Kidney epithelial cell (primary cell): ENCODE measurements around the gene GLS. TPM values are rescaled to one million over a fixed set of nuclear protein-coding genes. Genes with fewer than 3 reads are reported as not detected.

ENCODE experiments used
- DNase-seq: peaks from one replicate; pipeline ENCODE4 v3.0.0-alpha.2; 2010; ENCODE audit warnings: low read depth
- H3K27me3 ChIP-seq: 2 replicates; pipeline ENCODE4 v1.6.0; 2011; ENCODE audit warnings: low read length; ENCODE audit not compliant: control insufficient read depth, insufficient read depth
- H3K36me3 ChIP-seq: 2 replicates; pipeline ENCODE4 v1.5.1; 2011; ENCODE audit warnings: low read length; ENCODE audit not compliant: control insufficient read depth, insufficient read depth
- H3K4me3 ChIP-seq: 2 replicates; pipeline ENCODE4 v1.5.1; 2011; ENCODE audit warnings: low read depth, mild to moderate bottlenecking, control low read depth, low read length
- total RNA-seq: library from RNA; depleted of rRNA; stranded (reverse); fragments of >200 nt; gene quantifications from 2 replicates; pipeline ENCODE4 v1.2.3, GENCODE V29; 2015
- TF ChIP-seq, protein P1 (sequence below): IDR thresholded peaks from 2 replicates; pipeline ENCODE4 v1.5.1; 2011; ENCODE audit warnings: mild to moderate bottlenecking, moderate library complexity, low read length, control low read depth, inconsistent platforms; ENCODE audit not compliant: insufficient read depth, poor library complexity, severe bottlenecking

Gene GLS
- total RNA-seq, 1 donor from 2014 or later = 85.0 TPM

DNA sequence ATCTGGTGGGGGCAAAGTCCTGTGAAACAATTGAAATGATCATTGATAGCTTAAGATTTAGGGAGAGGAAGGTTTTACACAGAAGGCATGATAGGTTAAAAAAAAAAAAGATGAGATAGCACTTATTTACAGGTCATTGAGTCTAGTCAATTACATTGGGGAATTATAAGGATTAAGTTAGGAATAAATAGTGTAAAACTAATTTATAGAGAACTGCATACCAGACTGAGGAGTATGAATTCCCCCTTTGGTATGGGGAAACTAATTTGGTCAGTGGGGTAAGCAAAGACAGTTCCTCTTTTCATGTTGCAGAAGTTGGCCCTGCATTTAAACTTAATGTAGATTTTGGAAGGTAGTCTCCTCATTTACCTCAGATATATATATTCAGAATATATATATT lies 10.8 kb downstream of the GLS start:
- Histone ChIP-seq H3K27me3 (no peaks in the 10 kb centered on the region), H3K36me3 (no peaks in the 10 kb centered on the region), H3K4me3 (no peak overlapping the region)
- no peak for DNase-seq
- TF ChIP-seq, protein P1, sequence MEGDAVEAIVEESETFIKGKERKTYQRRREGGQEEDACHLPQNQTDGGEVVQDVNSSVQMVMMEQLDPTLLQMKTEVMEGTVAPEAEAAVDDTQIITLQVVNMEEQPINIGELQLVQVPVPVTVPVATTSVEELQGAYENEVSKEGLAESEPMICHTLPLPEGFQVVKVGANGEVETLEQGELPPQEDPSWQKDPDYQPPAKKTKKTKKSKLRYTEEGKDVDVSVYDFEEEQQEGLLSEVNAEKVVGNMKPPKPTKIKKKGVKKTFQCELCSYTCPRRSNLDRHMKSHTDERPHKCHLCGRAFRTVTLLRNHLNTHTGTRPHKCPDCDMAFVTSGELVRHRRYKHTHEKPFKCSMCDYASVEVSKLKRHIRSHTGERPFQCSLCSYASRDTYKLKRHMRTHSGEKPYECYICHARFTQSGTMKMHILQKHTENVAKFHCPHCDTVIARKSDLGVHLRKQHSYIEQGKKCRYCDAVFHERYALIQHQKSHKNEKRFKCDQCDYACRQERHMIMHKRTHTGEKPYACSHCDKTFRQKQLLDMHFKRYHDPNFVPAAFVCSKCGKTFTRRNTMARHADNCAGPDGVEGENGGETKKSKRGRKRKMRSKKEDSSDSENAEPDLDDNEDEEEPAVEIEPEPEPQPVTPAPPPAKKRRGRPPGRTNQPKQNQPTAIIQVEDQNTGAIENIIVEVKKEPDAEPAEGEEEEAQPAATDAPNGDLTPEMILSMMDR = no peak

DNA sequence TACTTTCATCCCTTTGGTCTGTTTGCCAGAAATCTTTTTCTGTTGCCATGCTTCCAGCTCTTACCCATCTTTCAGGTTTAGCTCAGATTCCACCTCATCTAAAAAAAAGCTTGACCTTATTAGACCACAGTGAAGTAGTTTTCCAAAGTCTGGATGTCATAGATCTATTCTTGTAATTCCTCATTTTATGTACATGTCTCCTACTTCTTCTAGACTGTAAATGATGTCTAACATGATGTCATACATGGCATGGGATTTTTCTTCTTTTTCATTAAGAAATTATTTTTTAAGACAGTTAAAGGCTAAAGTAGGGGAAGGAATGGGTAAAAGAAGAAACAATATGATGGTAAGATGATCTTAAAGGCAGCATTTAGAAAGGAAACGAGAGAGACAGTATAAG lies 11.3 kb downstream of the GLS start:
- TF ChIP-seq, protein P1 = no peak
- H3K36me3 ChIP-seq = no peaks in the 10 kb centered on the region

DNA sequence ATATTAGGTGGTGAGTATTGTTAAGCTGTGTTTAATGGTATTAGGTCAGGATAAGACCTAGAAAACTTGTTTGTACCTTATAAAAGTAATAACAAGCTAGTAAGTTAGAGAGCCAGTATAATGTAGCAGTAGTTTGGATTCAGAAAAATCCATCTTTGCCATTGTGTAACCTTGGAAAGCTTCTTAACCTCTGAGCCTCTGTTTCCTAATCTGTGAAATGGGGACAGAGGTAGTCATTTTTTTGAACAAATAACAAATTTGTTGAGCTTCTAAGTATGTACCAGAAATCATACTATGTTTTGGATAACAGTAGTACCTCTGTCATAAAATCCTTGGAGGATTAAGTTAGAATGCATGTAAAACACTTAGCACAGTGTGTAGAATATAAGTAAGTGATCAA lies 12.5 kb downstream of the GLS start:
- TF ChIP-seq, protein P1 = no peak
- no peak for DNase-seq
- no peaks in the 10 kb centered on the region for H3K36me3 ChIP-seq
- H3K4me3 ChIP-seq = no peak overlapping the region
- no peaks in the 10 kb centered on the region for H3K27me3 ChIP-seq

More for the DNA sequence above, 11.3 kb downstream of the GLS start:
- no peak for DNase-seq
- Histone ChIP-seq H3K27me3 (no peaks in the 10 kb centered on the region), H3K4me3 (no peak overlapping the region)

DNA sequence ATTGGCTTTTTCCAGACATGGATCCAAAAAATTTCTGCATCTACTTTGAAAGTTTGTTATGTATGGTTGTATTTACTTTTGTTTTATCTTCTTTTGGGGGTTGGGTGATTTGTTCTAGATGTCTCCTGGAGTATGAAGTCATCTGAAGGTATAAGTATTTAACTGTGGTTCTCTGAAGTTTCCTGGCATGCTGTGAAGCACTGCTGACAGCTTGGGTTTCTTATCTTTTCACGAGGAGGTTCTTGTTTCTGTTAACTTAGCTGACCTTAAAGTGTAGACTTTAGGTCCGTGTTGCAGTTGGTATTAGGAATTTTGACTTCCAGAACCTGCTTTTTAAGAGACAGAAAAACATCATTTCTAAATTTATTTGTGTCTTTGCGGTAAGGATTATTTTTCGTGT lies 15.9 kb downstream of the GLS start:
- Histone ChIP-seq H3K36me3 (no peaks in the 10 kb centered on the region), H3K27me3 (no peaks in the 10 kb centered on the region), H3K4me3 (no peak overlapping the region)
- DNase-seq = no peak
- TF ChIP-seq, protein P1 = no peak

DNA sequence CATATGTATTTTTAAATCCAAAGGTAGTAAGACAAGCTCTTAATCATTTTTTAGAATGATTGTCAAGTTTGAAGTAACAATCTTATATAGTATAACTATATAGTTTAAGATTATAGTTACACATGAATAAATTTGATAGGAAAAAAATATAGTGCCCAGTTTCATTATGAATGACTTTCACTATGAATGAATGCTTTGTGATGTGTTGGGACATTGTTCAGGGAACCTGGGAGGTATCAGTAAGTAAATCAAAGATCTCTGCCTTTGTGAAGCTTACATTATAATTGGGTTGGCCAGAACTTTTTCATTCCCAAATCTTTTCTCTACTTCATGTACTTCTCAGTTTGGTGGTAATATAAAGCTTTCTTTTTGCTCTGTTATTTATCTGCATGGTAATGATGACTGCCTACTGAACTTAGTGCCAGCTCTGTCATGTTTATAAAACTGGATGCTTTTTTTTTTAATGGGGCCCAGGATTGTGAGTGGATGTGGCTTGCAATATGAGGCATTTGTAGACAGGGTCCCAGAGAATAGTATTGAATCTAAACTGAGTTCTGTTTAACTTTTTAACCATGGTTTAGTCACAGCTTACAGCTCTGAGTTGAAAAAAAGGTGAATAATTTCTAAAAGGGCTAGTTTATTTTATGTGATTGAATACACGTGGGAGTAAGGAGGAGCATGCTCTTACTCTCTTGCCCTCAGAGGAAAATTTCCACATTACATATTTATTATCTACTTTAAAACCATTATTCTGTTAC lies 23.3 kb downstream of the GLS start:
- Histone ChIP-seq H3K36me3 (no peaks in the 10 kb centered on the region), H3K4me3 (no peak overlapping the region), H3K27me3 (no peaks in the 10 kb centered on the region)
- TF ChIP-seq, protein P1 = no peak
- no peak for DNase-seq
